ENCODE measurements around the gene RALY.

- no peak for TF ChIP-seq CTCF (IDR thresholded peaks at IDR 0.05; ENCODE audit: low read depth, low read length, poor library complexity, severe bottlenecking)
- TF ChIP-seq EZH2phosphoT487 (IDR thresholded peaks at IDR 0.05; ENCODE audit: borderline replicate concordance, low read length): no peak
These were observed 65.1 kb downstream of the RALY start for GRCh38 chr20:34058831-34059230.

Measured in DOHH2 (cell line).